Left ventricle myocardium inferior (tissue), 1 donor: Measurements from ENCODE around the gene PAPSS1. TPM values are rescaled to one million over a fixed set of nuclear protein-coding genes. Genes with fewer than 3 reads are reported as not detected.

Source experiments
- DNase-seq: peaks from one replicate; pipeline ENCODE4 v3.0.0-alpha.2; 2020
- H3K27ac ChIP-seq: fragments of 200-600 bp; replicated peaks from 2 replicates; pipeline ENCODE4 v1.8.0; 2021
- H3K27me3 ChIP-seq: fragments of 200-600 bp; 2 replicates; pipeline ENCODE4 v1.8.0; 2021; ENCODE audit warnings: low read depth
- H3K36me3 ChIP-seq: fragments of 200-600 bp; 2 replicates; pipeline ENCODE4 v1.8.0; 2021
- H3K4me1 ChIP-seq: fragments of 200-600 bp; 2 replicates; pipeline ENCODE4 v1.8.0; 2021
- H3K4me3 ChIP-seq: fragments of 200-600 bp; 2 replicates; pipeline ENCODE4 v1.8.0; 2021; ENCODE audit warnings: mild to moderate bottlenecking, moderate library complexity
- H3K9me3 ChIP-seq: fragments of 200-600 bp; replicated peaks from 2 replicates; pipeline ENCODE4 v1.8.0; 2021
- intact Hi-C: fragments of 100-400 bp; cut with micrococcal nuclease; formaldehyde crosslinking; loops from one replicate; pipeline ENCODE4 v1.11.0; 2022
- total RNA-seq: library from RNA; stranded (reverse); fragmentation: NEBNext Ultra II Directional; extraction: Animal tissue kit (Norgen Biotek cat#: 25700); gene quantifications from one replicate; pipeline ENCODE4 v1.2.1, GENCODE V29; 2021
- TF ChIP-seq, protein P1 (sequence below): fragments of 200-600 bp; IDR thresholded peaks from 2 replicates; pipeline ENCODE4 v1.8.0; 2021; ENCODE audit warnings: antibody characterized with exemption, mild to moderate bottlenecking, borderline replicate concordance
- donor health status: DM: no; HTN: yes; CAD: no; lungs with severe emphysema.

The PAPSS1 gene
- total RNA-seq, 1 donor from 2014 or later, result 10.0 TPM

GRCh38 chr4:107691378-107691777, 28.7 kb downstream of the PAPSS1 start:
- no peak for DNase-seq
- Histone ChIP-seq H3K27me3 (no peaks in the 10 kb centered on the region), H3K27ac (no peak overlapping the region), H3K4me3 (no peak overlapping the region), H3K4me1 (no peaks in the 10 kb centered on the region), H3K36me3 (peaks cover 25% of the 10 kb centered on the region), H3K9me3 (no peaks in the 10 kb centered on the region)
- TF ChIP-seq, protein P1, sequence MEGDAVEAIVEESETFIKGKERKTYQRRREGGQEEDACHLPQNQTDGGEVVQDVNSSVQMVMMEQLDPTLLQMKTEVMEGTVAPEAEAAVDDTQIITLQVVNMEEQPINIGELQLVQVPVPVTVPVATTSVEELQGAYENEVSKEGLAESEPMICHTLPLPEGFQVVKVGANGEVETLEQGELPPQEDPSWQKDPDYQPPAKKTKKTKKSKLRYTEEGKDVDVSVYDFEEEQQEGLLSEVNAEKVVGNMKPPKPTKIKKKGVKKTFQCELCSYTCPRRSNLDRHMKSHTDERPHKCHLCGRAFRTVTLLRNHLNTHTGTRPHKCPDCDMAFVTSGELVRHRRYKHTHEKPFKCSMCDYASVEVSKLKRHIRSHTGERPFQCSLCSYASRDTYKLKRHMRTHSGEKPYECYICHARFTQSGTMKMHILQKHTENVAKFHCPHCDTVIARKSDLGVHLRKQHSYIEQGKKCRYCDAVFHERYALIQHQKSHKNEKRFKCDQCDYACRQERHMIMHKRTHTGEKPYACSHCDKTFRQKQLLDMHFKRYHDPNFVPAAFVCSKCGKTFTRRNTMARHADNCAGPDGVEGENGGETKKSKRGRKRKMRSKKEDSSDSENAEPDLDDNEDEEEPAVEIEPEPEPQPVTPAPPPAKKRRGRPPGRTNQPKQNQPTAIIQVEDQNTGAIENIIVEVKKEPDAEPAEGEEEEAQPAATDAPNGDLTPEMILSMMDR, result no peak
- intact Hi-C loops, result no loop called here

GRCh38 chr4:107689912-107690587, 30.0 kb downstream of the PAPSS1 start:
- TF ChIP-seq, protein P1, result no peak
- no peak for DNase-seq

GRCh38 chr4:107688421-107688820, 31.6 kb downstream of the PAPSS1 start:
- peaks cover 35% of the 10 kb centered on the region for H3K36me3 ChIP-seq
- H3K27me3 ChIP-seq, result no peaks in the 10 kb centered on the region
- intact Hi-C loops, result no loop called here
- H3K4me1 ChIP-seq, result no peaks in the 10 kb centered on the region
- no peaks in the 10 kb centered on the region for H3K9me3 ChIP-seq
- TF ChIP-seq, protein P1, result no peak
- DNase-seq, result no peak
- H3K27ac ChIP-seq, result no peak overlapping the region
- H3K4me3 ChIP-seq, result no peak overlapping the region

More at GRCh38 chr4:107689912-107690587, 30.0 kb downstream of the PAPSS1 start:
- H3K36me3 ChIP-seq, result peaks cover 32% of the 10 kb centered on the region
- intact Hi-C loops, result no loop called here
- no peaks in the 10 kb centered on the region for H3K4me1 ChIP-seq
- H3K4me3 ChIP-seq, result no peak overlapping the region
- no peaks in the 10 kb centered on the region for H3K9me3 ChIP-seq
- no peaks in the 10 kb centered on the region for H3K27me3 ChIP-seq
- H3K27ac ChIP-seq, result no peak overlapping the region

DNA sequence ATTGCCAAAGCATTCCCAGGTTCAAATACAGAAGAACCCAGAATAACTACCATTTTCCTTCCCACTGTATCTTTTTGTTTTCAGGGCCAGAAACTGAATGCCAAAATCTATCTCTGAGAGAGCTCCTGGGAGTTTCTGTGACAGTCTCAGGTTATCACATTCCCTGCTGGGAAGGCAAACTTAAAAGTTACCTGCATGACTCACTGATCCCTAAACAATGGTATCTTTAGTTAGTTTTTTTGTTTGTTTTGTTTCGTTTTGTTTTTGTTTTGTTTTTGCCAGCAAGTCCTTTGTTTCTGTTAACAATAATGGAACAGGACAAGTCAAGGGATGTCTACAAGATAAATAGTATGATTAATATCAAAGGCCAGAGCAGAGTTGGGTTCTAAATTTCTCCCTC, 34.3 kb downstream of the PAPSS1 start:
- H3K27ac ChIP-seq, result no peak overlapping the region
- H3K4me3 ChIP-seq, result no peak overlapping the region
- H3K9me3 ChIP-seq, result no peaks in the 10 kb centered on the region
- TF ChIP-seq, protein P1, result no peak
- no peaks in the 10 kb centered on the region for H3K27me3 ChIP-seq
- intact Hi-C loops, result no loop called here
- no peak for DNase-seq
- H3K36me3 ChIP-seq, result peaks cover 38% of the 10 kb centered on the region
- H3K4me1 ChIP-seq, result no peaks in the 10 kb centered on the region

GRCh38 chr4:107683873-107684272, 36.2 kb downstream of the PAPSS1 start:
- no peak for DNase-seq
- intact Hi-C loops, result no loop called here
- H3K4me3 ChIP-seq, result no peak overlapping the region
- TF ChIP-seq, protein P1, result no peak
- peaks cover 9% of the 10 kb centered on the region for H3K9me3 ChIP-seq
- no peaks in the 10 kb centered on the region for H3K27me3 ChIP-seq
- peaks cover 56% of the 10 kb centered on the region for H3K36me3 ChIP-seq
- H3K4me1 ChIP-seq, result no peaks in the 10 kb centered on the region
- H3K27ac ChIP-seq, result no peak overlapping the region
